GM12878 (cell line): ENCODE measurements around the gene SYPL2. TPM values are rescaled to one million over a fixed set of nuclear protein-coding genes. Genes with fewer than 3 reads are reported as not detected.

Experiments used
- ATAC-seq: fragments of 200-7000 bp; cut with Tn5 transposase; 3 replicates; pipeline ENCODE4 v1.9.1; 2020; ENCODE audit warnings: mild to moderate bottlenecking, moderate library complexity
- BruUV-seq: library from RNA; stranded (reverse); fragments of 400-500 nt; replicated peaks from 2 replicates; lab custom pipeline; 2021; lab: Mats Ljungman, UMichigan
- CTCF ChIA-PET: fragments of 300-600 bp; sonication (Branson Sonifier 250); formaldehyde crosslinking; extraction: SDS; loops from one replicate; lab custom pipeline; 2021; ENCODE audit warnings: inconsistent platforms; lab: Yijun Ruan, JAX
- POLR2A ChIA-PET: fragments of 350-600 bp; formaldehyde crosslinking; extraction: SDS; loops from one replicate; lab custom pipeline; 2021; ENCODE audit warnings: inconsistent platforms; lab: Charles Lee
- RAD21 ChIA-PET: fragments of 300-600 bp; sonication (Branson Sonifier 250); formaldehyde crosslinking; loops from one replicate; lab custom pipeline; 2023; ENCODE audit warnings: antibody characterized with exemption; ENCODE audit not compliant: unreplicated experiment; lab: Charles Lee
- SMC1A ChIA-PET: fragments of 300-600 bp; sonication (Branson Sonifier 250); formaldehyde crosslinking; loops from one replicate; lab custom pipeline; 2023; ENCODE audit not compliant: unreplicated experiment, uncharacterized antibody; lab: Charles Lee
- DNase-seq: peaks from one replicate; pipeline ENCODE4 v3.0.0-alpha.2; 2011; ENCODE audit warnings: low read depth, low spot score
- FAIRE-seq: peaks from 3 replicates; lab custom pipeline; 2011; peaks lifted over from hg19 to GRCh38; lab: Jason Lieb, UNC
- H2AFZ ChIP-seq: 2 replicates; pipeline ENCODE4 v1.6.0; 2011; ENCODE audit warnings: low read depth, low read length, control low read depth; ENCODE audit not compliant: control insufficient read depth
- H3K27ac ChIP-seq: 2 replicates; pipeline ENCODE4 v1.5.1; 2011; ENCODE audit warnings: control low read depth; ENCODE audit not compliant: control insufficient read depth, insufficient read depth
- H3K27me3 ChIP-seq, 2 experiments: replicated peaks in 1 of 2; 2 replicates each; pipeline versions ENCODE4 v1.6.0 to v1.6.1; 2011; ENCODE audit warnings: low read length in 1 of 2; ENCODE audit not compliant: control insufficient read depth in 2 of 2, insufficient read depth in 2 of 2
- H3K36me3 ChIP-seq, 2 experiments: 2 replicates each; pipeline ENCODE4 v1.5.1; 2011; ENCODE audit warnings: low read length in 1 of 2; ENCODE audit not compliant: control insufficient read depth in 2 of 2, insufficient read depth in 2 of 2
- H3K4me1 ChIP-seq: 2 replicates; pipeline ENCODE4 v1.6.1; 2011; ENCODE audit warnings: mild to moderate bottlenecking, low read length, moderate library complexity, mixed read lengths; ENCODE audit not compliant: control insufficient read depth, insufficient read depth
- H3K4me2 ChIP-seq: 2 replicates; pipeline ENCODE4 v1.6.0; 2011; ENCODE audit warnings: control low read depth; ENCODE audit not compliant: control insufficient read depth, insufficient read depth
- H3K4me3 ChIP-seq: fragments of 200-600 bp; sonication (generic); 2 replicates; pipeline ENCODE4 v1.5.1; 2016
- H3K79me2 ChIP-seq: 2 replicates; pipeline ENCODE4 v1.6.0; 2011; ENCODE audit warnings: low read length; ENCODE audit not compliant: control insufficient read depth, insufficient read depth
- H3K9ac ChIP-seq: 2 replicates; pipeline ENCODE4 v1.8.0; 2011; ENCODE audit warnings: low read length, control low read depth, mixed read lengths; ENCODE audit not compliant: control insufficient read depth, insufficient read depth
- H3K9me3 ChIP-seq: replicated peaks from 3 replicates; pipeline ENCODE4 v1.5.1; 2011; ENCODE audit warnings: mild to moderate bottlenecking, low read length; ENCODE audit not compliant: control insufficient read depth, insufficient read depth
- H4K20me1 ChIP-seq: 2 replicates; pipeline ENCODE4 v1.6.0; 2011; ENCODE audit not compliant: control insufficient read depth, insufficient read depth
- CBX5 ChIP-seq: sonication (generic); IDR thresholded peaks from 2 replicates; pipeline ENCODE4 v1.6.1; 2016; ENCODE audit warnings: low read depth, moderate library complexity, mild to moderate bottlenecking, inconsistent platforms
- HDAC6 ChIP-seq: fragments of 200-600 bp; sonication (generic); IDR thresholded peaks from one replicate; pipeline ENCODE4 v1.8.0; 2017; ENCODE audit warnings: antibody characterized with exemption; ENCODE audit not compliant: unreplicated experiment
- MEF2B ChIP-seq: fragments of 450-650 bp; IDR thresholded peaks from 2 replicates; pipeline ENCODE4 v1.6.1; 2018; ENCODE audit warnings: mild to moderate bottlenecking, moderate library complexity; ENCODE audit not compliant: partially characterized antibody, poor library complexity, severe bottlenecking
- ZZZ3 ChIP-seq: IDR thresholded peaks from 2 replicates; pipeline ENCODE4 v1.6.1; 2011; ENCODE audit warnings: low read depth; ENCODE audit not compliant: control insufficient read depth, insufficient read length
- WGBS: methylation state at CpG from one replicate; pipeline ENCODE4 v1.1.6; 2016; ENCODE audit warnings: low lambda C conversion rate; ENCODE audit not compliant: insufficient replicate concordance, insufficient coverage; ENCODE audit errors: missing lambda C conversion rate; 5-methylcytosine and 5-hydroxymethylcytosine counted together
- in situ Hi-C: fragments of 300-500 bp; cut with MboI; formaldehyde crosslinking; loops from 9 replicates; pipeline ENCODE4 v1.14.3; 2018; ENCODE audit warnings: mixed read lengths
- intact Hi-C: fragments of 100-400 bp; cut with micrococcal nuclease; formaldehyde crosslinking; loops from one replicate; pipeline ENCODE4 v1.14.2; 2022; ENCODE audit not compliant: unreplicated experiment
- polyA plus RNA-seq, 11 experiments: library from polyadenylated mRNA; depleted of rRNA in 4 of 11; unstranded in 6 of 11; stranded (reverse) in 5 of 11; fragments of >200 nt; fragmentation: Nextera tagmentation in 4 of 11; fragmentation: Illumina TruSeq in 1 of 11; extraction: Ambion mirVana in 4 of 11; extraction: Trizol in 1 of 11; gene quantifications; 1 replicate in 1 of 11; 2 replicates in 10 of 11; pipeline versions ENCODE4 v1.2.1 to v1.2.3, GENCODE V29; 2011 to 2016; ENCODE audit warnings: inconsistent platforms in 2 of 11, missing spikeins in 2 of 11, low read depth in 1 of 11
- total RNA-seq, 4 experiments: library from RNA; depleted of rRNA in 3 of 4; stranded (reverse); fragments of >200 nt in 3 of 4; fragmentation: Illumina TruSeq in 1 of 4; extraction: Trizol in 1 of 4; gene quantifications; 2 replicates each; pipeline versions ENCODE4 v1.2.1 to v1.2.3, GENCODE V29; 2013 to 2021
- TF ChIP-seq, protein P1 (sequence below): fragments of 450-650 bp; IDR thresholded peaks from 2 replicates; pipeline ENCODE4 v1.6.1; 2017; ENCODE audit warnings: mild to moderate bottlenecking, moderate library complexity
- TF ChIP-seq, protein P2 (sequence below): fragments of 450-650 bp; IDR thresholded peaks from 2 replicates; pipeline ENCODE4 v1.6.1; 2017; ENCODE audit warnings: mild to moderate bottlenecking, moderate library complexity

The SYPL2 gene
- total and polyA plus RNA-seq, 10 of the 15 experiments (the other 5 are each of a cell fraction or from before 2014, with no cell fraction given), result 0.04 to 0.11 (median 0.06) TPM; not detected in 3

DNA sequence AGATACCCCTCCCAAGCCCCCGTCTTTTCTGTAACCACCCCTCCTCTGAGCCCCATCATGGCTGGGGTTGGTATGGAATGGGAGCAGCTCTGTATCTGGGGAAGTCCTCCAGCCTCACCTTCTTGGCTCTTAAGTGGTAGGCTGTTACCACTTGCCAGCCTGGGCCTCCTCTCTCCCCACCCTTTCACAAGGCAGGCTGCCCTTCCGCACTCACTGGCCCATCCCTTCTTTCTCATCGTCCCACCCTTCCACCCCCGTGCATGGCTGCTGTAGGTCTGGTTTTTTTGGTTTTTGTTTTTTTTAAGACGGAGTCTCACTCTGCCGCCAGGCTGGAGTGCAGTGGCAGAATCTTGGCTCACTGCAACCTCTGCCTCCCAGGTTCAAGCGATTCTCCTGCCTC is 32.7 kb downstream of the SYPL2 start:
- 80% methylated on average over 7 of the region's 7 CpGs for WGBS
- TF ChIP-seq MEF2B (no peak), ZZZ3 (no peak), HDAC6 (no peak), CBX5 (no peak)
- TF ChIP-seq, protein P1, sequence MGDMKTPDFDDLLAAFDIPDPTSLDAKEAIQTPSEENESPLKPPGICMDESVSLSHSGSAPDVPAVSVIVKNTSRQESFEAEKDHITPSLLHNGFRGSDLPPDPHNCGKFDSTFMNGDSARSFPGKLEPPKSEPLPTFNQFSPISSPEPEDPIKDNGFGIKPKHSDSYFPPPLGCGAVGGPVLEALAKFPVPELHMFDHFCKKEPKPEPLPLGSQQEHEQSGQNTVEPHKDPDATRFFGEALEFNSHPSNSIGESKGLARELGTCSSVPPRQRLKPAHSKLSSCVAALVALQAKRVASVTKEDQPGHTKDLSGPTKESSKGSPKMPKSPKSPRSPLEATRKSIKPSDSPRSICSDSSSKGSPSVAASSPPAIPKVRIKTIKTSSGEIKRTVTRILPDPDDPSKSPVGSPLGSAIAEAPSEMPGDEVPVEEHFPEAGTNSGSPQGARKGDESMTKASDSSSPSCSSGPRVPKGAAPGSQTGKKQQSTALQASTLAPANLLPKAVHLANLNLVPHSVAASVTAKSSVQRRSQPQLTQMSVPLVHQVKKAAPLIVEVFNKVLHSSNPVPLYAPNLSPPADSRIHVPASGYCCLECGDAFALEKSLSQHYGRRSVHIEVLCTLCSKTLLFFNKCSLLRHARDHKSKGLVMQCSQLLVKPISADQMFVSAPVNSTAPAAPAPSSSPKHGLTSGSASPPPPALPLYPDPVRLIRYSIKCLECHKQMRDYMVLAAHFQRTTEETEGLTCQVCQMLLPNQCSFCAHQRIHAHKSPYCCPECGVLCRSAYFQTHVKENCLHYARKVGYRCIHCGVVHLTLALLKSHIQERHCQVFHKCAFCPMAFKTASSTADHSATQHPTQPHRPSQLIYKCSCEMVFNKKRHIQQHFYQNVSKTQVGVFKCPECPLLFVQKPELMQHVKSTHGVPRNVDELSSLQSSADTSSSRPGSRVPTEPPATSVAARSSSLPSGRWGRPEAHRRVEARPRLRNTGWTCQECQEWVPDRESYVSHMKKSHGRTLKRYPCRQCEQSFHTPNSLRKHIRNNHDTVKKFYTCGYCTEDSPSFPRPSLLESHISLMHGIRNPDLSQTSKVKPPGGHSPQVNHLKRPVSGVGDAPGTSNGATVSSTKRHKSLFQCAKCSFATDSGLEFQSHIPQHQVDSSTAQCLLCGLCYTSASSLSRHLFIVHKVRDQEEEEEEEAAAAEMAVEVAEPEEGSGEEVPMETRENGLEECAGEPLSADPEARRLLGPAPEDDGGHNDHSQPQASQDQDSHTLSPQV, result no peak
- TF ChIP-seq, protein P2, sequence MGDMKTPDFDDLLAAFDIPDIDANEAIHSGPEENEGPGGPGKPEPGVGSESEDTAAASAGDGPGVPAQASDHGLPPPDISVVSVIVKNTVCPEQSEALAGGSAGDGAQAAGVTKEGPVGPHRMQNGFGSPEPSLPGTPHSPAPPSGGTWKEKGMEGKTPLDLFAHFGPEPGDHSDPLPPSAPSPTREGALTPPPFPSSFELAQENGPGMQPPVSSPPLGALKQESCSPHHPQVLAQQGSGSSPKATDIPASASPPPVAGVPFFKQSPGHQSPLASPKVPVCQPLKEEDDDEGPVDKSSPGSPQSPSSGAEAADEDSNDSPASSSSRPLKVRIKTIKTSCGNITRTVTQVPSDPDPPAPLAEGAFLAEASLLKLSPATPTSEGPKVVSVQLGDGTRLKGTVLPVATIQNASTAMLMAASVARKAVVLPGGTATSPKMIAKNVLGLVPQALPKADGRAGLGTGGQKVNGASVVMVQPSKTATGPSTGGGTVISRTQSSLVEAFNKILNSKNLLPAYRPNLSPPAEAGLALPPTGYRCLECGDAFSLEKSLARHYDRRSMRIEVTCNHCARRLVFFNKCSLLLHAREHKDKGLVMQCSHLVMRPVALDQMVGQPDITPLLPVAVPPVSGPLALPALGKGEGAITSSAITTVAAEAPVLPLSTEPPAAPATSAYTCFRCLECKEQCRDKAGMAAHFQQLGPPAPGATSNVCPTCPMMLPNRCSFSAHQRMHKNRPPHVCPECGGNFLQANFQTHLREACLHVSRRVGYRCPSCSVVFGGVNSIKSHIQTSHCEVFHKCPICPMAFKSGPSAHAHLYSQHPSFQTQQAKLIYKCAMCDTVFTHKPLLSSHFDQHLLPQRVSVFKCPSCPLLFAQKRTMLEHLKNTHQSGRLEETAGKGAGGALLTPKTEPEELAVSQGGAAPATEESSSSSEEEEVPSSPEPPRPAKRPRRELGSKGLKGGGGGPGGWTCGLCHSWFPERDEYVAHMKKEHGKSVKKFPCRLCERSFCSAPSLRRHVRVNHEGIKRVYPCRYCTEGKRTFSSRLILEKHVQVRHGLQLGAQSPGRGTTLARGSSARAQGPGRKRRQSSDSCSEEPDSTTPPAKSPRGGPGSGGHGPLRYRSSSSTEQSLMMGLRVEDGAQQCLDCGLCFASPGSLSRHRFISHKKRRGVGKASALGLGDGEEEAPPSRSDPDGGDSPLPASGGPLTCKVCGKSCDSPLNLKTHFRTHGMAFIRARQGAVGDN, result no peak
- TF ChIP-seq, all 136 proteins: peak for 0

More for the DNA sequence above, 32.7 kb downstream of the SYPL2 start:
- Histone ChIP-seq H3K27ac (no peak overlapping the region), H3K9ac (no peak overlapping the region), H4K20me1 (peaks cover 4% of the 10 kb centered on the region; the same call in 1 of the 2 replicates), H2AFZ (no peak overlapping the region), H3K4me2 (no peak overlapping the region), H3K4me1 (peaks cover 4% of the 10 kb centered on the region), H3K9me3 (no peaks in the 10 kb centered on the region), H3K79me2 (peaks cover 9% of the 10 kb centered on the region), H3K4me3 (no peak overlapping the region), H3K27me3 (no peaks in the 10 kb centered on the region), H3K36me3 (peaks cover 7 to 20% of the 10 kb centered on the region in 2 experiments; a peak in 3 of 4 replicates)
- ChIA-PET CTCF (interaction anchor here (0.6 to 26.7 kb wide), 15 partner anchors 9 to 369 kb away, joined by 3 to 1280 read pairs (median 4); partner anchors contain the start of genes AMIGO1, GPR61 and GSTM1), POLR2A (interaction anchor here (0.6 to 2.4 kb wide), 6 partner anchors 13 to 74 kb away, joined by 3 to 10 read pairs (median 4); no protein-coding TSS in a partner anchor), SMC1A (interaction anchor here (0.7 to 14.4 kb wide), 5 partner anchors 8 to 399 kb away, joined by 3 to 431 read pairs (median 3); no protein-coding TSS in a partner anchor), RAD21 (interaction anchor here (0.7 to 13.4 kb wide), 7 partner anchors 9 to 73 kb away, joined by 3 to 422 read pairs (median 4); no protein-coding TSS in a partner anchor)
- FAIRE-seq (no peak), ATAC-seq (no peak), DNase-seq (no peak)
- BruUV-seq, result no TSS peak
- in situ Hi-C loops (no loop called here), intact Hi-C loops (no loop called here)
